K562 (cell line): ENCODE data around the gene NCL. TPM values are rescaled to one million over a fixed set of nuclear protein-coding genes. Genes with fewer than 3 reads are reported as not detected.

Experiments
- CBFB ChIP-seq: sonication (generic); formaldehyde crosslinking; IDR thresholded peaks from 2 replicates; pipeline ENCODE4 v1.4.0; 2020; ENCODE audit warnings: mild to moderate bottlenecking, missing genetic modification reagents
- HMG20A ChIP-seq: fragments of 450-650 bp; formaldehyde crosslinking; conservative IDR thresholded peaks from 2 replicates; pipeline ENCODE4 v1.4.0; 2020; ENCODE audit warnings: mild to moderate bottlenecking, mixed read lengths
- HNRNPUL1 ChIP-seq: fragments of 200-400 bp; formaldehyde crosslinking; IDR thresholded peaks from 2 replicates; pipeline ENCODE4 v1.6.1; 2017; ENCODE audit warnings: low read length
- KAT7 ChIP-seq: sonication (generic); formaldehyde crosslinking; IDR thresholded peaks from 2 replicates; pipeline ENCODE4 v1.8.0; 2022; ENCODE audit warnings: missing genetic modification reagents, mild to moderate bottlenecking, borderline replicate concordance
- MAZ ChIP-seq, 2 experiments: fragments of 450-650 bp in 1 of 2; sonication (generic) in 1 of 2; formaldehyde crosslinking; IDR thresholded peaks in 1 of 2; conservative IDR thresholded peaks in 1 of 2; 2 replicates each; pipeline versions ENCODE4 v1.4.0 to v1.5.0; 2020; ENCODE audit warnings: mild to moderate bottlenecking in 1 of 2, missing genetic modification reagents in 1 of 2
- RAD51 ChIP-seq: fragments of 450-650 bp; IDR thresholded peaks from 2 replicates; pipeline ENCODE4 v1.7.1; 2016; ENCODE audit warnings: low read depth, mild to moderate bottlenecking, borderline replicate concordance
- RNF2 ChIP-seq: sonication (generic); IDR thresholded peaks from 2 replicates; pipeline ENCODE4 v1.6.1; 2016
- SP1 ChIP-seq: sonication (generic); formaldehyde crosslinking; IDR thresholded peaks from 2 replicates; pipeline ENCODE4 v1.8.1; 2022; ENCODE audit warnings: mild to moderate bottlenecking, missing genetic modification reagents
- ZZZ3 ChIP-seq: fragments of 450-650 bp; IDR thresholded peaks from 2 replicates; pipeline ENCODE4 v1.6.1; 2016; ENCODE audit warnings: antibody characterized with exemption, mild to moderate bottlenecking, moderate library complexity
- polyA plus RNA-seq, 8 experiments: library from polyadenylated mRNA; depleted of rRNA in 4 of 8; stranded (reverse) in 5 of 8; unstranded in 3 of 8; fragments of >200 nt; fragmentation: Nextera tagmentation in 2 of 8; fragmentation: Illumina TruSeq in 1 of 8; extraction: Ambion mirVana in 2 of 8; extraction: Trizol in 1 of 8; gene quantifications; 2 replicates each; pipeline versions ENCODE4 v1.2.1 to v1.2.3, GENCODE V29; 2011 to 2014; ENCODE audit warnings: inconsistent platforms in 1 of 8, missing spikeins in 1 of 8
- total RNA-seq, 7 experiments: library from RNA; depleted of rRNA in 6 of 7; stranded (reverse); fragments of >200 nt in 6 of 7; fragmentation: Illumina TruSeq in 2 of 7; extraction: Trizol in 2 of 7; gene quantifications; 2 replicates each; pipeline versions ENCODE4 v1.2.1 to v1.2.3, GENCODE V29; 2011 to 2021; ENCODE audit warnings: low replicate concordance in 1 of 7
- TF ChIP-seq, protein P1 (sequence below), 2 experiments: fragments of 450-650 bp; formaldehyde crosslinking in 1 of 2; IDR thresholded peaks; 2 replicates each; pipeline versions ENCODE4 v1.4.0 to v1.6.1; 2014 to 2020; ENCODE audit warnings: mild to moderate bottlenecking in 2 of 2, borderline replicate concordance in 1 of 2, low read depth in 1 of 2
- TF ChIP-seq, protein P2 (sequence below): sonication (generic); formaldehyde crosslinking; IDR thresholded peaks from 2 replicates; pipeline ENCODE4 v1.8.1; 2023; ENCODE audit warnings: mild to moderate bottlenecking, missing genetic modification reagents
- TF ChIP-seq, protein P3 (sequence below): fragments of 250-450 bp; sonication (Bioruptor Pico); IDR thresholded peaks from 2 replicates; pipeline ENCODE4 v1.9.0; 2021; ENCODE audit warnings: mild to moderate bottlenecking
- TF ChIP-seq, protein P4 (sequence below): fragments of 250-450 bp; sonication (Bioruptor Pico); IDR thresholded peaks from 2 replicates; pipeline ENCODE4 v1.8.0; 2022; ENCODE audit warnings: moderate library complexity, mild to moderate bottlenecking, inconsistent platforms
- TF ChIP-seq, protein P5 (sequence below): IDR thresholded peaks from 2 replicates; pipeline ENCODE4 v1.6.1; 2016; ENCODE audit warnings: missing genetic modification characterization, missing compliant biosample characterization

NCL gene
- total and polyA plus RNA-seq, 9 of the 15 experiments (the other 6 are each of a cell fraction or from before 2014, with no cell fraction given) = 80.9 to 732 (median 361) TPM

DNA sequence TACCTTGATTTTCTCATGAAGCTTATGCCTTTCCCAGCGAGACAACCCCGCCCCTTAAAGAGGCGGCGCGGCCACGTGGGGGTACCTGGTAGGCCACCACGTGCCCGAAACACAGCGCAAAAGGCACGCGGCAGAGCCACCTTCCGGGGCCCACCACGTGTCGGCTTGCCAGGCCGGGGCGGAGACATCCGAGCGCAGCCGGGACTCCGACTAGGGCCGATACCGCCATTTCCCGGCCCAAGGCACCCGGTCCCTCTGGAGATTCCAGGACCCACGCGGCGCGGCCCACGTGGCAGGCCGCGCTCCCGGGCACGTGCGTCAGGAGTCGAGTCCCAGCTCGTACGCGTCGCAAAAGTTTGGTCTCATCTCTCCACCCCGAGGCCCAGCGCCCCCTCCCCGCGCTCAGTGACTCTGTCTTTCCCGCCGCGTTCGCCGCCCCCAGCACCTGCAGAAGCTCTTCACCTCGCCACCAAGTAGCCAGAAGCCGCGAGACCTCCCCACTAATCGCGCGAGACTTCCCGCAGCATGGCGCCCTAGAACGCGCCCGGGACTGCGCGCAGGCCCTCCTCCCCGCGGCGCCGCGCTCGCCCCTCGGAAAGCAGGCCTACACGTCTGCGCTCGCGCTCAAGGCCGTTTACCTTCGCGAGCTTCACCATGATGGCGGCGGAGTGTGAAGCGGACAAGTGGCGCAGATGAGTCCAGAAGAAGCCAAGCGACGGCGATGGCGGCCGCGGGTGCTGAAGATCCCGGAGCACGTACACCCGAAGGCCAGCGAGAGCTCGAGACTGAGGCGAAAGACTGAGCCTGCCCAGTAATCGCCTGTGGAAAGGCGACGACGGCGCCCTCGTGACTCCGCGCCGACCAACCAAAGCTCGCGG is at the start of gene NCL (continued):
- TF ChIP-seq RAD51 = peak; percentile 89
- TF ChIP-seq, protein P1, sequence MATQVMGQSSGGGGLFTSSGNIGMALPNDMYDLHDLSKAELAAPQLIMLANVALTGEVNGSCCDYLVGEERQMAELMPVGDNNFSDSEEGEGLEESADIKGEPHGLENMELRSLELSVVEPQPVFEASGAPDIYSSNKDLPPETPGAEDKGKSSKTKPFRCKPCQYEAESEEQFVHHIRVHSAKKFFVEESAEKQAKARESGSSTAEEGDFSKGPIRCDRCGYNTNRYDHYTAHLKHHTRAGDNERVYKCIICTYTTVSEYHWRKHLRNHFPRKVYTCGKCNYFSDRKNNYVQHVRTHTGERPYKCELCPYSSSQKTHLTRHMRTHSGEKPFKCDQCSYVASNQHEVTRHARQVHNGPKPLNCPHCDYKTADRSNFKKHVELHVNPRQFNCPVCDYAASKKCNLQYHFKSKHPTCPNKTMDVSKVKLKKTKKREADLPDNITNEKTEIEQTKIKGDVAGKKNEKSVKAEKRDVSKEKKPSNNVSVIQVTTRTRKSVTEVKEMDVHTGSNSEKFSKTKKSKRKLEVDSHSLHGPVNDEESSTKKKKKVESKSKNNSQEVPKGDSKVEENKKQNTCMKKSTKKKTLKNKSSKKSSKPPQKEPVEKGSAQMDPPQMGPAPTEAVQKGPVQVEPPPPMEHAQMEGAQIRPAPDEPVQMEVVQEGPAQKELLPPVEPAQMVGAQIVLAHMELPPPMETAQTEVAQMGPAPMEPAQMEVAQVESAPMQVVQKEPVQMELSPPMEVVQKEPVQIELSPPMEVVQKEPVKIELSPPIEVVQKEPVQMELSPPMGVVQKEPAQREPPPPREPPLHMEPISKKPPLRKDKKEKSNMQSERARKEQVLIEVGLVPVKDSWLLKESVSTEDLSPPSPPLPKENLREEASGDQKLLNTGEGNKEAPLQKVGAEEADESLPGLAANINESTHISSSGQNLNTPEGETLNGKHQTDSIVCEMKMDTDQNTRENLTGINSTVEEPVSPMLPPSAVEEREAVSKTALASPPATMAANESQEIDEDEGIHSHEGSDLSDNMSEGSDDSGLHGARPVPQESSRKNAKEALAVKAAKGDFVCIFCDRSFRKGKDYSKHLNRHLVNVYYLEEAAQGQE (IDR thresholded peaks at IDR 0.05; ENCODE audit: borderline replicate concordance) = peak; percentile 69
- TF ChIP-seq, protein P1 (CRISPR knock-in tag; IDR thresholded peaks at IDR 0.05; ENCODE audit: low read depth) = no peak
- TF ChIP-seq HNRNPUL1 = no peak; the same call in 1 of the 2 replicates
- TF ChIP-seq KAT7 (CRISPR knock-in tag) = 0 out of 2 replicates have a peak, but pooled peaks have one; percentile 29
- TF ChIP-seq HMG20A (CRISPR knock-in tag) = no peak
- peak; percentile 78 for TF ChIP-seq ZZZ3
- peak; percentile 79 for TF ChIP-seq SP1 (CRISPR knock-in tag)
- peak; percentile 15 for TF ChIP-seq CBFB
- TF ChIP-seq, protein P2, sequence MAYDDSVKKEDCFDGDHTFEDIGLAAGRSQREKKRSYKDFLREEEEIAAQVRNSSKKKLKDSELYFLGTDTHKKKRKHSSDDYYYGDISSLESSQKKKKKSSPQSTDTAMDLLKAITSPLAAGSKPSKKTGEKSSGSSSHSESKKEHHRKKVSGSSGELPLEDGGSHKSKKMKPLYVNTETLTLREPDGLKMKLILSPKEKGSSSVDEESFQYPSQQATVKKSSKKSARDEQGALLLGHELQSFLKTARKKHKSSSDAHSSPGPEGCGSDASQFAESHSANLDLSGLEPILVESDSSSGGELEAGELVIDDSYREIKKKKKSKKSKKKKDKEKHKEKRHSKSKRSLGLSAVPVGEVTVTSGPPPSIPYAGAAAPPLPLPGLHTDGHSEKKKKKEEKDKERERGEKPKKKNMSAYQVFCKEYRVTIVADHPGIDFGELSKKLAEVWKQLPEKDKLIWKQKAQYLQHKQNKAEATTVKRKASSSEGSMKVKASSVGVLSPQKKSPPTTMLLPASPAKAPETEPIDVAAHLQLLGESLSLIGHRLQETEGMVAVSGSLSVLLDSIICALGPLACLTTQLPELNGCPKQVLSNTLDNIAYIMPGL (CRISPR knock-in tag) = peak; percentile 92; the same call in 1 of the 2 replicates
- TF ChIP-seq, protein P3, sequence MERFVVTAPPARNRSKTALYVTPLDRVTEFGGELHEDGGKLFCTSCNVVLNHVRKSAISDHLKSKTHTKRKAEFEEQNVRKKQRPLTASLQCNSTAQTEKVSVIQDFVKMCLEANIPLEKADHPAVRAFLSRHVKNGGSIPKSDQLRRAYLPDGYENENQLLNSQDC (CRISPR knock-in tag) = no peak
- TF ChIP-seq MAZ (CRISPR knock-in tag; conservative IDR thresholded peaks at IDR 0.05 in 1 of 2, IDR thresholded peaks at IDR 0.05 in 1 of 2) = peak in 1 of 2 experiments; percentile 30; a peak in 2 of 4 replicates
- TF ChIP-seq, protein P4, sequence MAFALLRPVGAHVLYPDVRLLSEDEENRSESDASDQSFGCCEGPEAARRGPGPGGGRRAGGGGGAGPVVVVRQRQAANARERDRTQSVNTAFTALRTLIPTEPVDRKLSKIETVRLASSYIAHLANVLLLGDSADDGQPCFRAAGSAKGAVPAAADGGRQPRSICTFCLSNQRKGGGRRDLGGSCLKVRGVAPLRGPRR (CRISPR knock-in tag) = no peak
- TF ChIP-seq, protein P5, sequence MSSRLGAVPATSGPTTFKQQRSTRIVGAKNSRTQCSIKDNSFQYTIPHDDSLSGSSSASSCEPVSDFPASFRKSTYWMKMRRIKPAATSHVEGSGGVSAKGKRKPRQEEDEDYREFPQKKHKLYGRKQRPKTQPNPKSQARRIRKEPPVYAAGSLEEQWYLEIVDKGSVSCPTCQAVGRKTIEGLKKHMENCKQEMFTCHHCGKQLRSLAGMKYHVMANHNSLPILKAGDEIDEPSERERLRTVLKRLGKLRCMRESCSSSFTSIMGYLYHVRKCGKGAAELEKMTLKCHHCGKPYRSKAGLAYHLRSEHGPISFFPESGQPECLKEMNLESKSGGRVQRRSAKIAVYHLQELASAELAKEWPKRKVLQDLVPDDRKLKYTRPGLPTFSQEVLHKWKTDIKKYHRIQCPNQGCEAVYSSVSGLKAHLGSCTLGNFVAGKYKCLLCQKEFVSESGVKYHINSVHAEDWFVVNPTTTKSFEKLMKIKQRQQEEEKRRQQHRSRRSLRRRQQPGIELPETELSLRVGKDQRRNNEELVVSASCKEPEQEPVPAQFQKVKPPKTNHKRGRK (tag) = no peak
- peak; percentile 16; the same call in 1 of the 2 replicates for TF ChIP-seq RNF2
